Sigmoid colon (tissue), 4 donors: ENCODE data around the gene ZNF763.

Experiments
- EP300 ChIP-seq, 4 donors: sonication (generic); formaldehyde crosslinking; IDR thresholded peaks; one replicate each; pipeline ENCODE4 v1.6.1; 2017; ENCODE audit warnings: antibody characterized with exemption in 4 of 4
- POLR2A ChIP-seq, 2 donors: fragments of 450-650 bp; IDR thresholded peaks; one replicate each; pipeline ENCODE4 v1.6.1; 2016; ENCODE audit warnings: antibody characterized with exemption in 2 of 2, mild to moderate bottlenecking in 2 of 2, moderate library complexity in 2 of 2
- POLR2AphosphoS5 ChIP-seq, 4 donors: sonication (generic); formaldehyde crosslinking; IDR thresholded peaks; one replicate each; pipeline ENCODE4 v1.6.1; 2017; ENCODE audit warnings: antibody characterized with exemption in 4 of 4
- TF ChIP-seq, protein P1 (sequence below), 4 experiments: fragments of 450-650 bp in 3 of 4; fragments of 200-600 bp in 1 of 4; IDR thresholded peaks; one replicate each; pipeline ENCODE4 v1.5.1; 2016 to 2019; ENCODE audit warnings: antibody characterized with exemption in 4 of 4, mild to moderate bottlenecking in 3 of 4, moderate library complexity in 2 of 4

DNA sequence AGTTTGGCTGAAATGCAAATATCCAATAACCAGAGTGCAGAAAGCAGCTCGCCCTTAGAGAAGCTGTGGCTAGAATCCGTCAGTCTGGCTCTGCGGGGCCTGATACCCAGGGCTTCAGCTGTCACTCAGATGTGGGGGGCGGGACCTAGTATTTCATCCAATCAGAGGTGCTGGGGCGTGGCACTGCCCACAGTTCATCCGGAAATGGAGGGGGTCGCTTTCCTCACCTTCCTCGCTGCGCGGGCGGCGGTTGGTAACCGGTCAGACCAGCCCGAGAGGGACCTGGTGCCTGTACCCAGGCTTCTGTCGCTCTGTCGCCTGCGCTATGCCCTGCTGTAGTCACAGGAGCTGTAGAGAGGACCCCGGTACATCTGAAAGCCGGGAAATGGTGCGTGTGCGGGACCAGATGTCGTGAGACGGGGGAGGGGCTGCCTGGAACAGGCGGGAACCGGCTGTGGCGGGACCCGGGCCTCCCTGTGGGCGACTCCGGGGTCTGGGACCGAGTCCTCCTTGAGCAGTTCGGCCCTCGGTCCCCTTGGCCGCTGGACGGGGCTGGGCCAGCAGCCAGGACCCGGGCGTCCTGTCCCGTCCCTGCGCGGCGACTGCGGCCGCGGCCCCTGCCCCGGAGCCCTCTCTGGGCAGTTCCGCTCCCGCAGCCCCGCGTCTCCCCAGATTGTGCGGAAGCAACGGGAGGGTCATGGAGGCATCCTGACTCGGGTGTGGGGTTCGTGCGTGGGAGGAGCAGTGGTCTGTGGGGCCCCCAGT, 39.8 kb upstream of the ZNF763 start, which contains the start of gene ZNF700:
- peak; percentile 80 to 85 (median 82) for TF ChIP-seq POLR2AphosphoS5 (IDR thresholded peaks at IDR 0.05)
- TF ChIP-seq, protein P1, sequence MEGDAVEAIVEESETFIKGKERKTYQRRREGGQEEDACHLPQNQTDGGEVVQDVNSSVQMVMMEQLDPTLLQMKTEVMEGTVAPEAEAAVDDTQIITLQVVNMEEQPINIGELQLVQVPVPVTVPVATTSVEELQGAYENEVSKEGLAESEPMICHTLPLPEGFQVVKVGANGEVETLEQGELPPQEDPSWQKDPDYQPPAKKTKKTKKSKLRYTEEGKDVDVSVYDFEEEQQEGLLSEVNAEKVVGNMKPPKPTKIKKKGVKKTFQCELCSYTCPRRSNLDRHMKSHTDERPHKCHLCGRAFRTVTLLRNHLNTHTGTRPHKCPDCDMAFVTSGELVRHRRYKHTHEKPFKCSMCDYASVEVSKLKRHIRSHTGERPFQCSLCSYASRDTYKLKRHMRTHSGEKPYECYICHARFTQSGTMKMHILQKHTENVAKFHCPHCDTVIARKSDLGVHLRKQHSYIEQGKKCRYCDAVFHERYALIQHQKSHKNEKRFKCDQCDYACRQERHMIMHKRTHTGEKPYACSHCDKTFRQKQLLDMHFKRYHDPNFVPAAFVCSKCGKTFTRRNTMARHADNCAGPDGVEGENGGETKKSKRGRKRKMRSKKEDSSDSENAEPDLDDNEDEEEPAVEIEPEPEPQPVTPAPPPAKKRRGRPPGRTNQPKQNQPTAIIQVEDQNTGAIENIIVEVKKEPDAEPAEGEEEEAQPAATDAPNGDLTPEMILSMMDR (IDR thresholded peaks at IDR 0.05): no peak
- no peak for TF ChIP-seq EP300 (IDR thresholded peaks at IDR 0.05)
- TF ChIP-seq POLR2A (IDR thresholded peaks at IDR 0.05): peak; percentile 36 to 87
